ENCODE measurements around the gene PANX2. TPM values are rescaled to one million over a fixed set of nuclear protein-coding genes. Genes with fewer than 3 reads are reported as not detected.
"Not testable (repeated sequence)": the region's sequence is repeated elsewhere in the genome, so short reads cannot be mapped to it uniquely, and the experiment has no call there.

PANX2 gene
- total RNA-seq, 4 donors from 2014 or later: 1.3 to 1.8 (median 1.6) TPM

- no peak for TF ChIP-seq CTCF (IDR thresholded peaks at IDR 0.05)
- DNase-seq (ENCODE audit: low spot score) (no peak), ATAC-seq (ENCODE audit: low FRiP score) (no peak)
Observed at GRCh38 chr22:50141462-50141861, 29.1 kb upstream of the PANX2 start.

GRCh38 chr22:50141891-50142363 is 28.6 kb upstream of the PANX2 start:
- TF ChIP-seq CTCF (IDR thresholded peaks at IDR 0.05): no peak
- ATAC-seq (ENCODE audit: low FRiP score) (no peak), DNase-seq (ENCODE audit: low spot score) (no peak)

GRCh38 chr22:50143096-50143495 is 27.4 kb upstream of the PANX2 start:
- ATAC-seq (ENCODE audit: low FRiP score) (no peak), DNase-seq (ENCODE audit: low spot score) (no peak)

GRCh38 chr22:50144005-50144614 is 26.4 kb upstream of the PANX2 start:
- no peak for TF ChIP-seq CTCF (IDR thresholded peaks at IDR 0.05)
- ATAC-seq (ENCODE audit: low FRiP score) (no peak), DNase-seq (ENCODE audit: low spot score) (no peak)

More at GRCh38 chr22:50143096-50143495, 27.4 kb upstream of the PANX2 start:
- no peak for TF ChIP-seq CTCF (IDR thresholded peaks at IDR 0.05)

GRCh38 chr22:50145721-50146438 is 24.7 kb upstream of the PANX2 start:
- TF ChIP-seq CTCF (IDR thresholded peaks at IDR 0.05): no peak
- DNase-seq (ENCODE audit: low spot score): no peak
- no peak for ATAC-seq (ENCODE audit: low FRiP score)

GRCh38 chr22:50146439-50147238 is 23.9 kb upstream of the PANX2 start:
- TF ChIP-seq CTCF (IDR thresholded peaks at IDR 0.05): no peak
- DNase-seq (ENCODE audit: low spot score) (no peak), ATAC-seq (ENCODE audit: low FRiP score) (peak; percentile 32)

GRCh38 chr22:50147258-50148165 is 23.0 kb upstream of the PANX2 start:
- DNase-seq (ENCODE audit: low spot score); ATAC-seq (ENCODE audit: low FRiP score): not testable (repeated sequence)
